LHCN-M2 (cell line): Measurements from ENCODE around the gene MYH9. TPM values are rescaled to one million over a fixed set of nuclear protein-coding genes. Genes with fewer than 3 reads are reported as not detected.

Experiments
- DNase-seq: peaks from one replicate; pipeline ENCODE4 v3.0.0-alpha.2; 2012; ENCODE audit warnings: low read depth
- total RNA-seq: library from RNA; depleted of rRNA; stranded (reverse); fragments of >200 nt; gene quantifications from 2 replicates; pipeline ENCODE4 v1.2.3, GENCODE V29; 2014; rRNA removed

Gene MYH9
- total RNA-seq, 1 experiment from 2014 or later: 492 TPM

DNA sequence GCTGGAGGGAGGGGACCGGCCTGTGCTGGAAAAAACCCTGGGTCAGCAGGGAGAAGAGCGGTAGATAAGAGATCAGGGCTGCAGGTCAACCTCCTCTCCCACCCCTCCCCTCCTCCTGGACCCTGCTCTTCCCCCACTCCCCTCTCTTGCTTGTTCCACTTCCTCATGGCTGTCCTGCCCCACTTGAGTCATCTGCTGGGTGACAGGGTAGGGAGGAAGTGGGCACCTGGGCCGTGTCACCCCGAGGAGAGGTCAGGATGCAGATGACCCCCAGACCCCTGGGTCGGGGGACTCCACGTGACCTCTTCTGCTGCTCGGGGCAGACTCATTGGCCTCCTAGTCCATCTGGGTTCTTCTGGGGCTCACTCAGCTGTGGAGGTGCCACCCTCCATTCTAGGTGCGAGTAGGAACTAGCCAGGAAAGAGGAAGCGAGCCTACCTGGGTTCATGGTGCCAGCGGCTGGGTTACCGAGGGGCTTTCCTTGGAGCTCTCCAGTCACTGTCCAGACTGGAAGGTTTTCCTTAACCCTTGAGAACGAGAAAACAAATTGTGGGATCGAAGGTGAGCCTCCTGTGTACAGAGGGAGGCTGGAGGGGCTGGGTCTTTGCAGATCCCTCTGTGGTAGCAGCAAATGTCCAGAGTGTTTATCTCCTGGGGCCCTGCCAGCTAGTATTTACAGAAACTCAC, 154.9 kb downstream of the MYH9 start:
- DNase-seq: no peak

Other genes starting within 250 kb of the MYH9 start
- gene APOL3, start 227.2 kb downstream of the MYH9 start, total RNA-seq: 1.5 and 3.2 TPM in 2 replicates
- gene APOL4, start 186.2 kb downstream of the MYH9 start, total RNA-seq: 0.17 TPM in 1 of 2 replicates, not detected in the other
- 38.3 and 44.6 TPM in 2 replicates for gene APOL2, start 148.4 kb downstream of the MYH9 start, total RNA-seq
- gene APOL1, start 134.8 kb downstream of the MYH9 start, total RNA-seq: 1.4 and 1.7 TPM in 2 replicates
- 34.4 and 38.9 TPM in 2 replicates for gene TXN2, start 93.7 kb upstream of the MYH9 start, total RNA-seq
- gene FOXRED2, start 119.1 kb upstream of the MYH9 start, total RNA-seq: 14.8 and 19.5 TPM in 2 replicates
- gene EIF3D, start 141.2 kb upstream of the MYH9 start, total RNA-seq: 455 and 528 TPM in 2 replicates